Pancreas (tissue), 10 donors: ENCODE data around the gene PHOX2B. TPM values are rescaled to one million over a fixed set of nuclear protein-coding genes. Genes with fewer than 3 reads are reported as not detected.

Experiments
- ATAC-seq, 4 donors: fragments of 200-7000 bp; cut with Tn5 transposase; one replicate each; pipeline versions ENCODE4 v1.8.0 to v1.9.1; 2020; ENCODE audit warnings: mild to moderate bottlenecking in 4 of 4, moderate library complexity in 4 of 4
- DNase-seq, 6 donors: peaks; one replicate each; pipeline ENCODE4 v3.0.0-alpha.2; 2020
- FAIRE-seq: peaks from 2 replicates; lab custom pipeline; 2012; peaks lifted over from hg19 to GRCh38; lab: Jason Lieb, UNC
- H3K27ac ChIP-seq, 4 donors: fragments of 200-600 bp; sonication (generic); 1 replicate in 3 of 4; 2 replicates in 1 of 4; pipeline versions ENCODE4 v1.5.0 to v1.8.0; 2020
- H3K27me3 ChIP-seq, 4 donors: fragments of 200-600 bp; one replicate each; pipeline ENCODE4 v1.8.0; 2021
- H3K36me3 ChIP-seq, 3 donors: fragments of 200-600 bp; sonication (generic) in 1 of 3; one replicate each; pipeline versions ENCODE4 v1.5.0 to v1.8.0; 2020 to 2021
- H3K4me1 ChIP-seq, 3 donors: fragments of 200-600 bp; one replicate each; pipeline ENCODE4 v1.8.0; 2021
- H3K4me3 ChIP-seq, 4 donors: fragments of 200-600 bp; sonication (generic) in 2 of 4; one replicate each; pipeline versions ENCODE4 v1.5.0 to v1.8.0; 2020 to 2021
- H3K9me3 ChIP-seq, 4 donors: fragments of 200-600 bp; one replicate each; pipeline ENCODE4 v1.8.0; 2021
- WGBS, 2 donors: extraction: QIAGEN DNeasy Blood & Tissue Kit; methylation state at CpG; one replicate each; pipeline ENCODE4 v1.1.7; 2013; 5-methylcytosine and 5-hydroxymethylcytosine counted together
- intact Hi-C, 3 donors: fragments of 100-400 bp; cut with DNase I; formaldehyde crosslinking; loops; one replicate each; pipeline versions ENCODE4 v1.11.1 to v1.14.2; 2022
- polyA plus RNA-seq, 2 donors: library from polyadenylated mRNA; stranded (reverse); fragments of 200-250 nt; gene quantifications; one replicate each; pipeline ENCODE4 v1.2.3, GENCODE V29; 2013
- total RNA-seq, 6 donors: library from RNA; stranded (reverse); fragmentation: NEBNext Ultra II Directional in 4 of 6; extraction: Animal tissue kit (Norgen Biotek cat#: 25700) in 4 of 6; gene quantifications; one replicate each; pipeline versions ENCODE4 v1.2.1 to v1.2.4, GENCODE V29; 2021 to 2023
- TF ChIP-seq, protein P1 (sequence below), 4 donors: fragments of 200-600 bp; sonication (generic) in 3 of 4; IDR thresholded peaks; one replicate each; pipeline versions ENCODE4 v1.5.0 to v1.8.0; 2021; ENCODE audit warnings: antibody characterized with exemption in 4 of 4
- donor health status: healthy with polysubstance abuse.
- donor health status: DM: no; HTN: no; CAD: no; lungs with moderate emphysema.
- donor health status: DM: no; HTN: no; CAD: no.
- donor health status: control.
- donor health status: control.
- donor health status: Bipolar disorder and iron deficiency.
- donor health status: DM: yes; HTN: yes; CAD: no.
- donor health status: DM: no; HTN: no; CAD: no.
- donor health status: DM: no; HTN: no; CAD: no.
- donor health status: DM: yes; HTN: yes; CAD: no.

PHOX2B gene
- total and polyA plus RNA-seq, 8 donors = 0.54 TPM; not detected in 7

DNA sequence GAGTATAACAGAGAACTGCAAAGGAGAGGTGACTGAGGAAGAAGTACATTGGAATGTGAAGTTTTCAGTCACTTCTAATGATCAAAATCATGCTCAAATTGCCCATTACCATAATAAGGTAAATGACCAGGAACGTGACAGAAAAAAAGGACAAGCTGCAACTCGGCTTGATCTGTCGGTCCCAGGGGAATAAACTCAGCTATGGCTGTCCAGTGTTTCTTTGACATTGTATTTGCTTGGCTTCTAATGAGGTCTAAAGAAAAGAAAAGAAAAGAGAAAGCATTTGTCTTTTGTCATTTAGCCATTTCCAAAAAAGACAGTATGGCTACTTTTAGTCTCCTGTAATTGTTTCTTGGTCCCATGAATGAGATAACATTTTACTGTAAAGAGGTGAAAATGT is 25.2 kb downstream of the PHOX2B start:
- DNase-seq (no peak), ATAC-seq (no peak), FAIRE-seq (no peak)
- Histone ChIP-seq H3K27ac (no peak overlapping the region), H3K4me3 (no peak overlapping the region), H3K4me1 (no peaks in the 10 kb centered on the region), H3K27me3 (no peaks in the 10 kb centered on the region), H3K36me3 (no peaks in the 10 kb centered on the region), H3K9me3 (no peaks in the 10 kb centered on the region)
- intact Hi-C loops = no loop called here
- TF ChIP-seq, protein P1, sequence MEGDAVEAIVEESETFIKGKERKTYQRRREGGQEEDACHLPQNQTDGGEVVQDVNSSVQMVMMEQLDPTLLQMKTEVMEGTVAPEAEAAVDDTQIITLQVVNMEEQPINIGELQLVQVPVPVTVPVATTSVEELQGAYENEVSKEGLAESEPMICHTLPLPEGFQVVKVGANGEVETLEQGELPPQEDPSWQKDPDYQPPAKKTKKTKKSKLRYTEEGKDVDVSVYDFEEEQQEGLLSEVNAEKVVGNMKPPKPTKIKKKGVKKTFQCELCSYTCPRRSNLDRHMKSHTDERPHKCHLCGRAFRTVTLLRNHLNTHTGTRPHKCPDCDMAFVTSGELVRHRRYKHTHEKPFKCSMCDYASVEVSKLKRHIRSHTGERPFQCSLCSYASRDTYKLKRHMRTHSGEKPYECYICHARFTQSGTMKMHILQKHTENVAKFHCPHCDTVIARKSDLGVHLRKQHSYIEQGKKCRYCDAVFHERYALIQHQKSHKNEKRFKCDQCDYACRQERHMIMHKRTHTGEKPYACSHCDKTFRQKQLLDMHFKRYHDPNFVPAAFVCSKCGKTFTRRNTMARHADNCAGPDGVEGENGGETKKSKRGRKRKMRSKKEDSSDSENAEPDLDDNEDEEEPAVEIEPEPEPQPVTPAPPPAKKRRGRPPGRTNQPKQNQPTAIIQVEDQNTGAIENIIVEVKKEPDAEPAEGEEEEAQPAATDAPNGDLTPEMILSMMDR (IDR thresholded peaks at IDR 0.05) = no peak
- 68 to 71% methylated on average over 3 of the region's 3 CpGs for WGBS, 2 donors

DNA sequence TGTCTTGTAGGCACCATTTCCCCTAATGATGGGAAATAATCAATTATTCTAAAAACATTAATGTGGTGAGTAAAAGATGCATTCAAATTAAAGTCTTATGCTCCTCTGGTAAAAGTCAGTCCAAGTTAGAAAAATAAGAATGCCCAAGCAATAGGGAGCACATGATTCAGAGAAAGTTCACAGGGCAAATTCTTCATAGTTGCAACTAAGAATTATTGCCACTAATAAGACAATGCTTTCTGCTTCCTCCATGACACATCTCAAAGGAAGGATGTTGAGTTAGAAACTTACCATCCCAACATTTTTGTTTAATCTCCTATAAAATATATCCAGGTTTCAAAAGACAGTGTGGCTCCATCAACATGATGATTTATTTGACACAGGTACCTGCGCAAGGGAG is 26.3 kb downstream of the PHOX2B start:
- WGBS, 2 donors = 83 to 92% methylated on average over 1 of the region's 1 CpG
- ATAC-seq = no peak
- FAIRE-seq = no peak

DNA sequence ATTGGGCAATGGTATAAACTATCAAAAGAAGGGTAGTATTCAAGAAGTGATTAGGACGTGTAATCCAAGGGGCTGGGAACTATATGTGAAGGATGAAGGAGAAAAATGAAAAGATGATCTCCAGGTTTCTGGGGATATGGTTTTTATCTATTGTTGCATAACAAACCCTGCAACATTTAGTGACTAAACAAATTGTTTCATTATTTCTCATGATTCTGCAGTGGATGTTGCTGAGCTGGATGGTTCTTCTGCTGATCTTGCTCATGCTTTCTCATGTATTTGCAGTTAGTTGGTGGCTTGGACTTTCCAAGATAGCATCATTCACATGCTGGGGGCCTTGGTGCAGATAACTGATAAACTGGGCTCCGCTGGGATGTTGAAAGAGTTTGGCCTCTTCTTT is 29.1 kb downstream of the PHOX2B start:
- no peak for ATAC-seq
- intact Hi-C loops = no loop called here
- FAIRE-seq = no peak
- Histone ChIP-seq H3K27me3 (no peaks in the 10 kb centered on the region), H3K27ac (no peak overlapping the region), H3K4me1 (no peaks in the 10 kb centered on the region), H3K9me3 (no peaks in the 10 kb centered on the region), H3K36me3 (no peaks in the 10 kb centered on the region), H3K4me3 (no peak overlapping the region)
- TF ChIP-seq, protein P1 (IDR thresholded peaks at IDR 0.05) = no peak
- 61 to 68% methylated on average over 2 of the region's 2 CpGs for WGBS, 2 donors
- DNase-seq = no peak

More for the DNA sequence above, 26.3 kb downstream of the PHOX2B start:
- H3K4me1 ChIP-seq = no peaks in the 10 kb centered on the region
- H3K4me3 ChIP-seq = no peak overlapping the region
- no peaks in the 10 kb centered on the region for H3K36me3 ChIP-seq
- DNase-seq = no peak
- no peak overlapping the region for H3K27ac ChIP-seq
- no peaks in the 10 kb centered on the region for H3K9me3 ChIP-seq
- no peaks in the 10 kb centered on the region for H3K27me3 ChIP-seq
- intact Hi-C loops = no loop called here
- TF ChIP-seq, protein P1 (IDR thresholded peaks at IDR 0.05) = no peak

DNA sequence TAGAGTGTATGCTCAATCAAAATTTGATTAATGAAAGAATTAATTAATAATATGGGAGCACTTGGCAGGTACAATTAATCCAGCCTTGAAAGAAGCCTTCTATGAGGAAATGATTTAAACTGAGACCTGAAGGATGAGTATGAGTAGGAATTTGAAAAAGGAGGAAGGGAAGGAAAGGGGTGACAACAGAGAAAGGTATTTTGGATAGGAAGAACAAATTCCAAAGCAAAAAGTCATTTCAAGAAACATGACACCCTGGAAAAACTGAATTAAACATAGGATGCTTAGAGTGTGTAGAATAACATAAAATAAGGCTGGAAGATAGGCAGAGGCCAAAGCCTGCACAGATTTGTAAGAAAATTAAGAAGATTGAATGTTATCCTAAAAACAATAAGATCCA is 29.6 kb downstream of the PHOX2B start:
- no peaks in the 10 kb centered on the region for H3K9me3 ChIP-seq
- H3K36me3 ChIP-seq = no peaks in the 10 kb centered on the region
- H3K4me3 ChIP-seq = no peak overlapping the region
- FAIRE-seq (no peak), DNase-seq (no peak), ATAC-seq (no peak)
- H3K27me3 ChIP-seq = no peaks in the 10 kb centered on the region
- intact Hi-C loops = no loop called here
- no peak overlapping the region for H3K27ac ChIP-seq
- TF ChIP-seq, protein P1 (IDR thresholded peaks at IDR 0.05) = no peak
- no peaks in the 10 kb centered on the region for H3K4me1 ChIP-seq

DNA sequence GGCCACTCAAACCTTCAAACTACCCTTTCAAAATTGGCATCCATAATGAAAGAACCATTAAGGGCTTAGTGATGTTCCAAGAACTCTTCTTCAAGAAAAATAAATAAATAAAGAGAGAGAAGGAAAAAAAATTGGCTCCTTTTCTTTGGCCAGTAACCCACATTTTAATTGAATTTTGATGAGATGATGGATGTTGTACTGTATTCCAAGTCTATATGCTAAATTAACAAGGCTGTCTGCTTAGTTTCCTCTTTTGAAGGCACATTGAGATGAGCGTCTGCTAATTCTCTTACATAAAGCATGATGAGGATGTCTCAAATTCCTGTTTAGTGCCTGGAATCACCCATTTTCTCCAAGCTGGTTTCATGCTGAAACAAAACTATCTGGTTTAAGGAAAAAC is 33.4 kb downstream of the PHOX2B start:
- 68 to 92% methylated on average over 1 of the region's 1 CpG for WGBS, 2 donors

More for the DNA sequence above, 33.4 kb downstream of the PHOX2B start:
- Histone ChIP-seq H3K4me1 (no peaks in the 10 kb centered on the region), H3K36me3 (no peaks in the 10 kb centered on the region), H3K4me3 (no peak overlapping the region), H3K9me3 (no peaks in the 10 kb centered on the region), H3K27ac (no peak overlapping the region), H3K27me3 (no peaks in the 10 kb centered on the region)
- no peak for DNase-seq
- FAIRE-seq = no peak
- ATAC-seq = no peak
- TF ChIP-seq, protein P1 (IDR thresholded peaks at IDR 0.05) = no peak
- intact Hi-C loops = no loop called here
